ENCODE data around the gene SPIRE1.

SPIRE1 gene

DNA sequence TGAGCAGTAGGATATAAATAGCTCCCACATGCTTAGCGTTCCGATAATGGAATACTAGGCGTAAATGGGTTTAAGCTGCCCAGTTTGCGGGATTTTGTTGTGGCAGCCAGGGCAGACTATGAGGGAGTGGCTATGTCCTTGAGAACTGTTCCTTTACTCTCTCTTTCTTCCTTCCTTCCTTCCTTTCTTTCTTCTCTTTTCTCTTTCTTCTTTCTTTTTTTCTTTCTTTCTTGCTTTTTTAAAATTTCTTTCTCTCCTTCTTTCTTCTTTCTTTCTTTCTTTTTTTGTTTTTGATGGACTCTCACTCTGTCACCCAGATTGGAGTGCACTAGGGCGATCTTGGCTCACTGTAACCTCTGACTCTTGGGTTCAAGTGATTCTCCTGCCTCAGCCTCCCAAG lies 259.3 kb downstream of the SPIRE1 start:
- no peak overlapping the region for H3K4me3 ChIP-seq (ENCODE audit: low read length)
- DNase-seq (ENCODE audit: low read depth), result peak; percentile 30
- TF ChIP-seq, protein P1, sequence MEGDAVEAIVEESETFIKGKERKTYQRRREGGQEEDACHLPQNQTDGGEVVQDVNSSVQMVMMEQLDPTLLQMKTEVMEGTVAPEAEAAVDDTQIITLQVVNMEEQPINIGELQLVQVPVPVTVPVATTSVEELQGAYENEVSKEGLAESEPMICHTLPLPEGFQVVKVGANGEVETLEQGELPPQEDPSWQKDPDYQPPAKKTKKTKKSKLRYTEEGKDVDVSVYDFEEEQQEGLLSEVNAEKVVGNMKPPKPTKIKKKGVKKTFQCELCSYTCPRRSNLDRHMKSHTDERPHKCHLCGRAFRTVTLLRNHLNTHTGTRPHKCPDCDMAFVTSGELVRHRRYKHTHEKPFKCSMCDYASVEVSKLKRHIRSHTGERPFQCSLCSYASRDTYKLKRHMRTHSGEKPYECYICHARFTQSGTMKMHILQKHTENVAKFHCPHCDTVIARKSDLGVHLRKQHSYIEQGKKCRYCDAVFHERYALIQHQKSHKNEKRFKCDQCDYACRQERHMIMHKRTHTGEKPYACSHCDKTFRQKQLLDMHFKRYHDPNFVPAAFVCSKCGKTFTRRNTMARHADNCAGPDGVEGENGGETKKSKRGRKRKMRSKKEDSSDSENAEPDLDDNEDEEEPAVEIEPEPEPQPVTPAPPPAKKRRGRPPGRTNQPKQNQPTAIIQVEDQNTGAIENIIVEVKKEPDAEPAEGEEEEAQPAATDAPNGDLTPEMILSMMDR (conservative IDR thresholded peaks at IDR 0.05; ENCODE audit: low read length), result no peak

DNA sequence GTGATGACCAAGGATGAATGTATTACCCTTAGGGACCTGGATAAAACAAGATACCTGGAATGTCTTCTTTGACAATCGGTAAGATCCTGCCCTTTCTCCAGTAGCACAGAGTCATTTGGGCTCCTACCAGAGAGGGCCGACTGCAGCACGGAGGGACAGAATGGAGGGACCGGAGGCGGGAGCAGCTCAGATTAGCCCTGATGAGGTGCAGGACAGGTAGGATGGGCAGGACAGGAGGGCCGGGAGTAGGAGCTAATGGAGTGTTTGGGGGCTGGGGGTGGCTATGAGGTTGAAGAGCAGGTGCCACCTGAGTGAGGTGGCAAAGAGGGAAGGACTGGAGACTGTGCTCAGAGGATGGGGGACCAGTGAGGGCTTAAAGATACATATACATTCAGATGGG lies 260.1 kb downstream of the SPIRE1 start:
- DNase-seq (ENCODE audit: low read depth), result no peak
- TF ChIP-seq, protein P1 (conservative IDR thresholded peaks at IDR 0.05; ENCODE audit: low read length), result no peak
- no peak overlapping the region for H3K4me3 ChIP-seq (ENCODE audit: low read length)

DNA sequence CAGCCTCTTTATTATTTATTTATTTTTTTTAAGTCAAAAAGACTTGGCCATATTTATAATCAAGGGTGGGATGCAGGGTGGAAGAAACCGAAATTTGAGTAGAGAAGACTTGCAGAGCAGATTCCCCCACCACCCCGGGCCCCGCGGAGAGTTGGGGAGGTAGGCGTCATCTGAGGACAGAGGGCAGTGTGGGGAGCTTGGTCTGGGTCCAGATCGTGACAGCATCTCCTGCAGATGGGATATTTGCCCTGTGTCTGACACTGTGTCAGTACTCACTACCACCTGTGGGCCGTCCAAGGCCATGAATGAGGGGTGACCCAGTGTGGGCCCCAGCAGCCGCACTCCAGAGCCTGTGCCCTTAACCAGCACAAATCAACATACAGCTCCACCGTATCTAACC lies 260.7 kb downstream of the SPIRE1 start:
- DNase-seq (ENCODE audit: low read depth), result no peak
- H3K4me3 ChIP-seq (ENCODE audit: low read length), result no peak overlapping the region
- TF ChIP-seq, protein P1 (conservative IDR thresholded peaks at IDR 0.05; ENCODE audit: low read length), result no peak

Data from AG10803 (cell line).